GM21381 (cell line): Measurements from ENCODE around the gene IGSF5.
"Not testable (repeated sequence)": the region's sequence is repeated elsewhere in the genome, so short reads cannot be mapped to it uniquely, and the experiment has no call there.

Experiments used
- ATAC-seq: cut with Tn5 transposase; IDR thresholded peaks from one replicate; pipeline ENCODE4 v1.9.1; 2021; ENCODE audit warnings: mild to moderate bottlenecking, moderate library complexity; ENCODE audit not compliant: unreplicated experiment

Gene IGSF5

GRCh38 chr21:39737376-39738000 lies 7.5 kb upstream of the IGSF5 start:
- ATAC-seq = no peak

- no peak for ATAC-seq
Observed at GRCh38 chr21:39738566-39738965, 6.4 kb upstream of the IGSF5 start.

GRCh38 chr21:39739531-39739930 lies 5.5 kb upstream of the IGSF5 start:
- ATAC-seq = not testable (repeated sequence)

- ATAC-seq = not testable (repeated sequence)
Observed at GRCh38 chr21:39742561-39742960, 2.4 kb upstream of the IGSF5 start.

- not testable (repeated sequence) for ATAC-seq
Observed at GRCh38 chr21:39745332-39745731, 349 bp downstream of the IGSF5 start.

GRCh38 chr21:39750670-39751069 lies 5.7 kb downstream of the IGSF5 start:
- no peak for ATAC-seq

- ATAC-seq = no peak
Observed at GRCh38 chr21:39754811-39755210, 9.8 kb downstream of the IGSF5 start.

GRCh38 chr21:39756285-39756684 lies 11.3 kb downstream of the IGSF5 start:
- ATAC-seq = no peak

- no peak for ATAC-seq
Observed at GRCh38 chr21:39763272-39763970, 18.4 kb downstream of the IGSF5 start.

GRCh38 chr21:39774227-39774626 lies 29.2 kb downstream of the IGSF5 start:
- ATAC-seq = no peak

- ATAC-seq = no peak
Observed at GRCh38 chr21:39775816-39776215, 30.8 kb downstream of the IGSF5 start.

- ATAC-seq = no peak
Observed at GRCh38 chr21:39776589-39776988, 31.6 kb downstream of the IGSF5 start.

GRCh38 chr21:39781331-39781730 lies 36.3 kb downstream of the IGSF5 start:
- ATAC-seq = no peak

- ATAC-seq = no peak
Observed at GRCh38 chr21:39788383-39788782, 43.4 kb downstream of the IGSF5 start.

GRCh38 chr21:39796466-39796865 lies 51.5 kb downstream of the IGSF5 start:
- ATAC-seq = no peak

- no peak for ATAC-seq
Observed at GRCh38 chr21:39799178-39799577, 54.2 kb downstream of the IGSF5 start.

GRCh38 chr21:39800311-39800710 lies 55.3 kb downstream of the IGSF5 start:
- ATAC-seq = no peak

- ATAC-seq = no peak
Observed at GRCh38 chr21:39802217-39802616, 57.2 kb downstream of the IGSF5 start.

GRCh38 chr21:39803393-39803792 lies 58.4 kb downstream of the IGSF5 start:
- no peak for ATAC-seq

- no peak for ATAC-seq
Observed at GRCh38 chr21:39804240-39804639, 59.3 kb downstream of the IGSF5 start.

- ATAC-seq = no peak
Observed at GRCh38 chr21:39805983-39806382, 61.0 kb downstream of the IGSF5 start.

GRCh38 chr21:39807738-39808137 lies 62.8 kb downstream of the IGSF5 start:
- ATAC-seq = no peak

GRCh38 chr21:39809936-39810335 lies 65.0 kb downstream of the IGSF5 start:
- no peak for ATAC-seq
